HL-60/S4 (cell line): ENCODE results near the gene FCHSD2.
"Not testable (repeated sequence)": the region's sequence is repeated elsewhere in the genome, so short reads cannot be mapped to it uniquely, and the experiment has no call there.

Source experiments
- in situ Hi-C: fragments of 300-500 bp; cut with MboI; formaldehyde crosslinking; loops from 2 replicates; pipeline ENCODE4 v1.14.3; 2022; ENCODE audit warnings: low sequenced_read_pairs

FCHSD2 gene

GRCh38 chr11:72812967-72813739, 329.0 kb downstream of the FCHSD2 start:
- in situ Hi-C loops, result no loop called here

DNA sequence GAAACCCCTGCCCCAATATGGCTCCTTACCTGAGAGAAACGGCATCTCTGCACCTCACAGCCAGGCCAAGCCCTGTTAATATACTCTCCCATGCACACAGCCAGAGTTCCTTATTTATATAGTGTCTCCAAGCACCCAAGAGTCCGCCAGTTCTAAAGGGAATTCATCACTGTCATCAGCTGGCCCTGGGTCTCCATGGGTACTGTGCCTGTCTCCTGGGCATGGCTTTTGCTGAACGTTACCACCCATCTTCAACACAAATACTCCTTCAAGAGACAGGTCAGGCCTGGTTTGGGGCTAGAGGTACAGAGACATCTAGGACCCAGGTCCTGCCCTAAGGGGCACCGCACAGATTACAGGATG, 329.5 kb downstream of the FCHSD2 start:
- in situ Hi-C loops, result no loop called here

GRCh38 chr11:72811686-72812085, 330.4 kb downstream of the FCHSD2 start:
- in situ Hi-C loops, result not testable (repeated sequence)

- in situ Hi-C loops, result no loop called here
These were observed 333.8 kb downstream of the FCHSD2 start for GRCh38 chr11:72808331-72808798.

GRCh38 chr11:72807792-72808191, 334.3 kb downstream of the FCHSD2 start:
- in situ Hi-C loops, result no loop called here

DNA sequence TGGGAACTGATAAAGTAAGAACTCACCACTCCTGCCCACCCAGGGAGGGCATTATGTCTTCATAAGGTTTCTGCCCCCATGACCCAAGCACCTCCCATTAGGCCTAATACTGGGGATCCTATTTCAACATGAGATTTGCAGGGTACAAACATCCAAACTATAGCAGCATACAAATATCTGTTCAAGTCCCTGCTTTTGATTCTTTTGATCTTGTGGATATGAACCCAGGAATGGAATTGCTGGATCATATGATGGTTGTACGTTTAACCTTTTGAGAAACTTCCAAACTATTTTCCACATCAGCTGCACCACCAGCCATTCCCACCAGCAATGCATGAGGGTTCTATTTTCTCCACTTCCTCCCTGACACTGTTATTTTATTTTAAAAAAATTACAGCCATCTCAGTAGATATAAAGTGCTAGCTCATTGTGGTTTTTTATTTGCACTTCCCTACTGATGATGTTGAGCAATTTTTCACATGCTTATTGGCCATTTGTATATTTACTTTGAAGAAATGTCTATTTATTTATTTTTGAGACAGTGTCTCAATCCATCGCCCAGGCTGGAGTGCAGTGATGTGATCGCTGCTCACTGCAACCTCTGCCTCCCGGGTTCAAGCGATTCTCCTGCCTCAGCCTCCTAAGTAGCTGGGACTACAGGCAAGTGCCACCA, 335.0 kb downstream of the FCHSD2 start:
- in situ Hi-C loops, result no loop called here

DNA sequence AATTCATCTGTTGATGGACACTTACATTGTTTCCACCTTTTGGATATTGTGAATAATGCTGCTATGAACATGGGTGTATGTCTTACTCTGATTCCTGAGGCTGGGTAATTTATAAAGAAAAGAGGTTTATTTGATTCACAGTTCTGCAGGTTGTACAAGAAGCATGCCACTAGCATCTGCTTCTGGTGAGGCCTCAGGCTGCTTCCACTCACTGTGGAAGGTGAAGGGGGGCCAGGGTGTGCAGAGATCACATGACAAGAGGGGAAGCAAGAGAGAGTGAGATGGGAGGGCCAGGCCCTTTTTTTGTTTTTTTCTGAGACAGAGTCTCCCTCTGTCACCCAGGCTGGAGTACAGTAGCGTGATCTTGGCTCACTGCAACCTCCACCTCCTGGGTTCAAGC, 335.7 kb downstream of the FCHSD2 start:
- in situ Hi-C loops, result not testable (repeated sequence)

DNA sequence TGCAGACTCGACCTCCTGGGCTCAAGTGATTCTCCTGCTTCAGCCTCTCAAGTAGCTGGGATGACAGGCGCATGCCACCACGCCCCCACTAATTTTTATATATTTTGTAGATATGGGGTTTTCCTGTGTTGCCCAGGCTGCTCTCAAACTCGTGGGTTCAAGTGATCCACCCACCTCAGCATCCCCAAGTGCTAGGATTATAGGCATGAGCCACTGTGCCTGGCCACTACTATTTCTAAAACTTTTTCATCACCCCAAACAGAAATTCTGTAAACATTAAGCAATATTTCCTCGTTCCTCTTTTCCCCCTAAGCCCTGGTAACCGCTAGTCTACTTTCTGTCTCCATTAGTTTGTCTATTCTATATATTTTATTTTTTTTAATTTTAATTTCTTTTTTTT, 336.9 kb downstream of the FCHSD2 start:
- in situ Hi-C loops, result no loop called here

GRCh38 chr11:72802822-72803221, 339.3 kb downstream of the FCHSD2 start:
- in situ Hi-C loops, result no loop called here

DNA sequence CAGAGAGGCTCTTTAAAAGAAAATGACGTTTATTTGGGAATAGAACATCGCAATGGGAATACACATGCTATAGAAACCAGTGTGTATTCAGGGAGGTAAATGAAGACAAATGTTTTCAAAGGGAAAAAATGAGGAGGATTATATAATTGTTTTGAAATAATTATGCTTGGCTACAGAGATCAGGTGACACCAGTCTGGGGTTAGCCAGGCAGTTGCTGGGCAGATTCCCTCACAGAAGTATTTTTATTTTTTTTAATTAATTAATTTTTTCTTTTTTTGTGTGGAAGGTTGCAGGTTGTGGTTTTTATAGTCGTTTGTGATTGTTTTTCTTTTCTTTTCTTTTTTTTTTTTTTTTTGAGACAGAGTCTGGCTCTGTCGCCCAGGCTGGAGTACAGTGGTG, 342.7 kb downstream of the FCHSD2 start:
- in situ Hi-C loops, result no loop called here

DNA sequence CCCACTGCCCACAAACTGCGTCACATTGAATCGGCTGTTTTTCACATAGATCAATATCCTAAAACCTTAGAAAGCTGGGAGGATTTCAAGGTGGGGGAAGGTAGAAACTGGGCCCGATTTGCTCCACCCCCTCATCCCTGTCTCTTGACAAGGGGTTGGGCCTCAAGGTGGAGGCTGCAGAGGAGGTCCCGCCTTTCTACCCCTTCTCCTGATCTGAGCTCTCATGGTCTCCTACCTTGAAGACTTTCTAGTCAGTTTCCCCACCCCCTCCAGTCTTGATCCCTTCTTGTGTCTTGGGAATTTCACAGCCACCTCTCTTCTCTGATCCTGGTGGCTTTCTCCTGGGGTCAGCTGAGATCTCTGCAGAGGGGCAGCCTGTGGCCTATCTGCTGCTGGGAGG, 343.8 kb downstream of the FCHSD2 start:
- in situ Hi-C loops, result no loop called here

DNA sequence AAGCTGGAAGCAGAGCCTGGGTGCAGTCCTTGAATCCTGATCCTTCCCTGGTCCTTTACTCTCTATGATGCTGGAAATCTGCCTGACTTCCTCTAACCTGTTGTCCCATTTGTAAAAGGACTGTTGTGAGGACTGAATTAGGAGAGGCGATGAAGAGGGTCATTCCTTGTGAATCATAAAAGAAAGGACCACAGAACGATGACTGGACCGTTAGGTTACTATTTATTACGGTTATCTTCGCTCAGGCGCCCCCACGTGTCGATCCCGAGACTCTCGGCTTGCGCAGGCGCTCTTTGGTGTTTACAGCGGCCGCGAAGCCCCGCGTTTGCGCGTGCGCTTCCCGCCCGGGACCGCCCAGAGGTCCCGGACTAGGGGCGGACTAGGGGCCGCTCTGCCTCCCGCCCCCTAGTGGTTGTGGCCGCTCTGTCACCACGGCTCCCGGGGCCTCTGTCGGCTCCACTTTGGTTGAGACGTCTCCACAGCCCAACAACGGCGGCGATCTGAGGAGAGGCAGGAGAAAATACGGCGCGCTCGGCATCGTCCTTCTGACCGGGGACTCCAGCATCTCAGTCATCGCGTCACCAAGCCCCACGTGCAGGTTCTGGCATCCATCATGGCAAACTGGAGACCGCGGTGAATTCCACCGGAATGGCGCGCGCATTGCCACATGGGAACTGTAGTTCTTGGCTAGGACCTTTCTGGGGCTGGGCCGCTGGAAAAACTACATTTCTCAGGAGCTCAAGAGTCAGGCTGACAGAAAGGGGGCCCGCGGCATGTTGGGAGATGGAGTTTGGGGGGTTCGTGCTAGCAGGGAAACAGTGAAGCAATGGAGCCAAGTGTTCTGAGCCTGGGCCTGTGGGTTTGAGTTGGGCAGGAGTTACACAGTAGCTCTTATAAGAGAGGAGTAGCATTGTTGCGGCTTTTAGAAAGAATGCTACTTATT, 348.4 kb downstream of the FCHSD2 start, which contains the start of gene STARD10:
Gene STARD10, minus strand, starts transcription at position 623 of the 943 bp plus-strand sequence. CDS start 12,866 bp downstream, outside the sequence.
- in situ Hi-C loops, result loop anchor here (5.0 kb wide), 1 partner anchor 71 kb away; no protein-coding TSS in a partner anchor

DNA sequence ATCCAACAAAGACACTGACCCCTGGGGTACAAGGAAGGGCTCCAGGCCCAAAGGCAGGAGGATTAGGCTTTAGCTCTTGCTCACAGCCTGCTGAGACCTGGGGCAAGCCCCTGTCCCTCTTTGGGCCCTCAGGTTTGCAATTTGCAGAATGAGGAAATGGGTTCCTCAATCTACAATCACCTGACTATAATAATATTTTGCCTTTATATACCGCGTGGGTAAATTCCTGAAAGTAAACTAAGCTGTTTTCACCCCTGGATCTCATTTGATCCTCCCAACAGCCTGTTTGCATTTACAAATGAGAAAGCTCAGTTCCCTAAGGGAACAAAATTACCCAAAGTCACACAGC, 349.1 kb downstream of the FCHSD2 start:
- in situ Hi-C loops, result loop anchor here (5.0 kb wide), 1 partner anchor 71 kb away; no protein-coding TSS in a partner anchor

GRCh38 chr11:72792437-72793021, 349.6 kb downstream of the FCHSD2 start:
- in situ Hi-C loops, result loop anchor here (5.0 kb wide), 1 partner anchor 70 kb away; no protein-coding TSS in a partner anchor

DNA sequence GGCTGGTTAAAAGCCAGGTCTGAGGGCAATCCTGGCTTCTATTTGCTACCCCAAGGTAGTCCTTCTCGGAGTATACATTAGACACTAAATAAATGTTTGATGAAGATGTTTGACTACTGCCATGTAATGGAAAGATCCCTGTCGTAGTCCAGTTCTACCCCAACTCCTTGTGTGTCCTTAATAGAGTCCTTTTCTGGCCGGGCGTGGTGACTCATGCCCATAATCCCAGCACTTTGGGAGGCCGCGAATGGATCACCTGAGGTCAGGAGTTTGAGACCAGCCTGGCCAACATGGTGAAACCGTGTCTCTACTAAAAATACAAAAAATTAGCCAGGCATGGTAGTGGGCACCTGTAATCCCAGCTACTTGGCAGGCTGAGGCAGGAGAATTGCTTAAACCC, 350.9 kb downstream of the FCHSD2 start:
- in situ Hi-C loops, result loop anchor here (5.0 kb wide), 1 partner anchor 69 kb away; no protein-coding TSS in a partner anchor

GRCh38 chr11:72789493-72790131, 352.5 kb downstream of the FCHSD2 start:
- in situ Hi-C loops, result loop anchor here (5.0 kb wide), 1 partner anchor 67 kb away; no protein-coding TSS in a partner anchor

DNA sequence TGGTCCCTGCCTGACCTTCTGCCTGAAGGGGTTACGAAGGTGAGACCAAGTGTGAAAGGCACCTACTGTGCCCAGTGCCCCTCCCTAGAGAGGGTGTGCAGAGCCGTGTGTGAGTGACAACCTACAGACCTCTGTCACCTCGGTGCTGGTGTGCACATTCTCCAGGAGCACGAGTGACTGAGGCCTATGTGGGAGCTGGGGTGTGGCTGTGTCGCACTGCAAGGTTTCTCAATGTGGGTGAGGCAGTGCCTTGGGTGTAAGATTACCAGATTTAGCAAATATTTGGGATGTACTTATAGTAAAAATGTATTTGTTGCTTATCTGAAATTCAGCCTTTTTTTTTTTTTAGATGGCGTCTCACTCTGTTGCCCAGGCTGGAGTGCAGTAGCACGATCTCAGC, 353.9 kb downstream of the FCHSD2 start:
- in situ Hi-C loops, result no loop called here

- in situ Hi-C loops, result no loop called here
These were observed 354.7 kb downstream of the FCHSD2 start for GRCh38 chr11:72787216-72788104.
